ENCODE results near the gene OR1J1.

The OR1J1 gene

GRCh38 chr9:122444041-122444733, 33.5 kb downstream of the OR1J1 start:
- DNase-seq, result no peak

DNA sequence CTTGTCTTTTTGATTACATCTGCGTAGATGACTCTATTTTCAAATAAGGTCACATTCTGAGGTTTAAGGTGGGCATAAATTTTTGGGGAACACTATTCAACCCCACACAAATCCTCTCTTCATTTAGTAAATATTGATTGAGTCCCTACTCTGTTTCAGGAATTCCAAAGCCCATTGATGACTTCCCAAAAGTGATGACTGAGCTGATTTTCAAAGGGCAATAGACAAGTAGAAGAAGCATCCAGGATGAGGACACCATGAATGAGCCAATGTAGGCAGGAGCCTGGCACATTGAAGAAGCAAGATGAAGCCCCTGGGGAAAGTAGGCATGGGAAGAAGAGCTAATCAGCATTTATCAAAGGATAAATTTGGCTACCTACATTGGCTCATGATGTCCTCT, 35.2 kb downstream of the OR1J1 start:
- DNase-seq, result no peak

Data from NCI-H1694 (cell line).